ENCODE results near the gene COMT.

- TF ChIP-seq, protein P1, sequence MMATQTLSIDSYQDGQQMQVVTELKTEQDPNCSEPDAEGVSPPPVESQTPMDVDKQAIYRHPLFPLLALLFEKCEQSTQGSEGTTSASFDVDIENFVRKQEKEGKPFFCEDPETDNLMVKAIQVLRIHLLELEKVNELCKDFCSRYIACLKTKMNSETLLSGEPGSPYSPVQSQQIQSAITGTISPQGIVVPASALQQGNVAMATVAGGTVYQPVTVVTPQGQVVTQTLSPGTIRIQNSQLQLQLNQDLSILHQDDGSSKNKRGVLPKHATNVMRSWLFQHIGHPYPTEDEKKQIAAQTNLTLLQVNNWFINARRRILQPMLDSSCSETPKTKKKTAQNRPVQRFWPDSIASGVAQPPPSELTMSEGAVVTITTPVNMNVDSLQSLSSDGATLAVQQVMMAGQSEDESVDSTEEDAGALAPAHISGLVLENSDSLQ (IDR thresholded peaks at IDR 0.05): no peak
- TF ChIP-seq SP1 (IDR thresholded peaks at IDR 0.05): no peak
Observed at GRCh38 chr22:20001082-20001638, 59.6 kb downstream of the COMT start.

Data from HEK293T (cell line).